Prostate gland (tissue), 2 donors: ENCODE results near the gene TBC1D19.

Experiments
- CTCF ChIP-seq, 4 experiments: fragments of 200-600 bp in 2 of 4; fragments of 450-650 bp in 2 of 4; sonication (generic) in 2 of 4; IDR thresholded peaks; 1 replicate in 3 of 4; 2 replicates in 1 of 4; pipeline ENCODE4 v1.5.1; 2016 to 2019; ENCODE audit warnings: antibody characterized with exemption in 4 of 4, mild to moderate bottlenecking in 2 of 4, moderate library complexity in 2 of 4
- POLR2AphosphoS5 ChIP-seq: sonication (generic); formaldehyde crosslinking; IDR thresholded peaks from one replicate; pipeline ENCODE4 v1.6.1; 2017; ENCODE audit warnings: antibody characterized with exemption

GRCh38 chr4:26731351-26732035, 147.6 kb downstream of the TBC1D19 start:
- no peak for TF ChIP-seq POLR2AphosphoS5
- TF ChIP-seq CTCF (IDR thresholded peaks at IDR 0.05) = no peak
